ENCODE data around the gene C17orf78. TPM values are rescaled to one million over a fixed set of nuclear protein-coding genes. Genes with fewer than 3 reads are reported as not detected.
A peak's percentile ranks its signal among the peaks of the same experiment; 100 is the strongest.

C17orf78 gene
- total and polyA plus RNA-seq, 2 of the 8 experiments (the other 6 are each of a cell fraction or from before 2014, with no cell fraction given) = not detected

DNA sequence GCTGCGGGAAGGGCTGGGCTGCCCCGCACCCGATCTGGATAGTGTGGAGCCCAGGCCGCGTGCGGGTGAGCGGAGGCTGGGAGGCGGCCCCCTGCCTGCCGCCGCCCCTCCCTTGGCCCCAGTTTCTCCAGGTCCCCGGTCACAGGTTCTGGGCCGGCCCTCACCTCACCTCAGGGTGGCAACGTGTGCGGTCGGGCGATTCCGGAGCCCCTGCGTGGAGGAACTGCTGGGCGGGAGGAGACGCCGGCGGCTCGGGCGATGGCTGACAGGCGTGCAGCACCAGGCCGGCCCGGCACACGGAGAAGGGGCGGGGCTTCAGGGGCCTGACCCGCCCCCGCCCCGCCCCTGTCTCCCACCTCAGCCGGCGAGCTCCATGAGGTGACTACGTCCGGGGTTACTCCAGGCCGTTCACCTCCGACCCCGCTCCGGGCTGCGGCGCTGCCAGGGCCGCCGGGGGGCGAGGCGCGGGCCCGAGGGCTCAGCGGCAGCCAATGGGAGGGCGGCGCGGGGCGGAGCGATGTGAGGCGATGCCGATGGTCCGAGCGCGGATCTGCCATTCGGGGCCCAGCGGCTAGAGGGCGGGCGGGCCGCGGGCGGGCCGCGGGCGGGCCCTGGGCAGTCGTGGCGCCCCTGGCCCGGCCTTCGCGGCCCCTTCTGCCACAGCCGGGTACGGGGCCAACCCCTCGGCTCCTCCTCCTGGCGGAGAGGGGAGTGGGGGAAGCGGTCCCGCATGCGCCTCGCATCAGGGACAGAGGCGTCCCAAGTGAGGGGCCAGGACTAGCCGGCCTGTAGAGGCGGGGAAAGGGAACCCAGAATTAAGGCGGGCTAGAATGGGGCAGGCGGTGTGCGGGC, 16.7 kb upstream of the C17orf78 start (continued):
- TF ChIP-seq KDM1A (IDR thresholded peaks at IDR 0.05; ENCODE audit: borderline replicate concordance, low read length) = no peak
- no peak for TF ChIP-seq CEBPB (IDR thresholded peaks at IDR 0.05; ENCODE audit: low read depth, low read length)
- TF ChIP-seq ASH2L (IDR thresholded peaks at IDR 0.05; ENCODE audit: low read length) = peak; percentile 48
- no peak for TF ChIP-seq KDM5A (IDR thresholded peaks at IDR 0.05; ENCODE audit: low read length)
- TF ChIP-seq RBBP5 (IDR thresholded peaks at IDR 0.05; ENCODE audit: borderline replicate concordance, low read depth, low read length) = peak; percentile 74; the same call in 1 of the 2 replicates
- no peak for TF ChIP-seq NRF1 (IDR thresholded peaks at IDR 0.05; ENCODE audit: low read depth, low read length)
- TF ChIP-seq RAD21 (IDR thresholded peaks at IDR 0.05 in 1 of 2, conservative IDR thresholded peaks at IDR 0.05 in 1 of 2; ENCODE audit: low read depth in 2 of 2, low read length in 2 of 2) = peak in 1 of 2 experiments; percentile 21; a peak in 2 of 4 replicates
- no peak for TF ChIP-seq JUND (IDR thresholded peaks at IDR 0.05; ENCODE audit: low read length)
- peak; percentile 54 for TF ChIP-seq TAF7 (optimal IDR thresholded peaks at IDR 0.05; ENCODE audit: borderline replicate concordance, low read depth, low read length)
- TF ChIP-seq CHD1 (IDR thresholded peaks at IDR 0.05; ENCODE audit: low read depth, low read length) = no peak
- peak; percentile 86 for TF ChIP-seq TAF1 (IDR thresholded peaks at IDR 0.05; ENCODE audit: low read depth, low read length)
- TF ChIP-seq, protein P1, sequence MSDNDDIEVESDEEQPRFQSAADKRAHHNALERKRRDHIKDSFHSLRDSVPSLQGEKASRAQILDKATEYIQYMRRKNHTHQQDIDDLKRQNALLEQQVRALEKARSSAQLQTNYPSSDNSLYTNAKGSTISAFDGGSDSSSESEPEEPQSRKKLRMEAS (IDR thresholded peaks at IDR 0.05) = peak; percentile 59; the same call in 1 of the 2 replicates
- TF ChIP-seq TBP (IDR thresholded peaks at IDR 0.05; ENCODE audit: low read depth, low read length) = peak; percentile 61; the same call in 1 of the 2 replicates
- no peak for TF ChIP-seq BRCA1 (IDR thresholded peaks at IDR 0.05; ENCODE audit: low read depth, low read length)
- TF ChIP-seq SP1 (IDR thresholded peaks at IDR 0.05; ENCODE audit: low read depth, low read length) = peak; percentile 42; the same call in 1 of the 2 replicates
- TF ChIP-seq CTBP2 (IDR thresholded peaks at IDR 0.05; ENCODE audit: borderline replicate concordance, insufficient read depth, insufficient read length, low read length) = no peak
- no peak for TF ChIP-seq CBX8 (IDR thresholded peaks at IDR 0.05; ENCODE audit: borderline replicate concordance, low read depth, low read length)
- no peak for TF ChIP-seq CHD2 (IDR thresholded peaks at IDR 0.05; ENCODE audit: low read length)
- TF ChIP-seq SP4 (IDR thresholded peaks at IDR 0.05; ENCODE audit: low read length) = peak; percentile 71; the same call in 1 of the 2 replicates
- no peak for TF ChIP-seq RFX5 (IDR thresholded peaks at IDR 0.05; ENCODE audit: borderline replicate concordance, low read depth, low read length)
- TF ChIP-seq, protein P2, sequence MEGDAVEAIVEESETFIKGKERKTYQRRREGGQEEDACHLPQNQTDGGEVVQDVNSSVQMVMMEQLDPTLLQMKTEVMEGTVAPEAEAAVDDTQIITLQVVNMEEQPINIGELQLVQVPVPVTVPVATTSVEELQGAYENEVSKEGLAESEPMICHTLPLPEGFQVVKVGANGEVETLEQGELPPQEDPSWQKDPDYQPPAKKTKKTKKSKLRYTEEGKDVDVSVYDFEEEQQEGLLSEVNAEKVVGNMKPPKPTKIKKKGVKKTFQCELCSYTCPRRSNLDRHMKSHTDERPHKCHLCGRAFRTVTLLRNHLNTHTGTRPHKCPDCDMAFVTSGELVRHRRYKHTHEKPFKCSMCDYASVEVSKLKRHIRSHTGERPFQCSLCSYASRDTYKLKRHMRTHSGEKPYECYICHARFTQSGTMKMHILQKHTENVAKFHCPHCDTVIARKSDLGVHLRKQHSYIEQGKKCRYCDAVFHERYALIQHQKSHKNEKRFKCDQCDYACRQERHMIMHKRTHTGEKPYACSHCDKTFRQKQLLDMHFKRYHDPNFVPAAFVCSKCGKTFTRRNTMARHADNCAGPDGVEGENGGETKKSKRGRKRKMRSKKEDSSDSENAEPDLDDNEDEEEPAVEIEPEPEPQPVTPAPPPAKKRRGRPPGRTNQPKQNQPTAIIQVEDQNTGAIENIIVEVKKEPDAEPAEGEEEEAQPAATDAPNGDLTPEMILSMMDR (IDR thresholded peaks at IDR 0.05; ENCODE audit: control extremely low read depth in 1 of 3, insufficient read depth in 1 of 3, low read depth in 1 of 3, low read length in 3 of 3) = peak in 2 of 3 experiments; percentile 32 to 34; a peak in 2 of 4 replicates
- TF ChIP-seq SP2 (IDR thresholded peaks at IDR 0.05; ENCODE audit: low read length) = no peak

Measured in H1 (cell line).